HepG2 (cell line): ENCODE data around the gene RFX2. TPM values are rescaled to one million over a fixed set of nuclear protein-coding genes. Genes with fewer than 3 reads are reported as not detected.

Source experiments
- BCL3 ChIP-seq: sonication (generic); formaldehyde crosslinking; IDR thresholded peaks from 2 replicates; pipeline ENCODE4 v1.5.1; 2020; ENCODE audit warnings: mild to moderate bottlenecking, missing genetic modification reagents, moderate library complexity
- CCAR2 ChIP-seq: fragments of 200-400 bp; formaldehyde crosslinking; optimal IDR thresholded peaks from 2 replicates; pipeline ENCODE3; 2018; ENCODE audit warnings: low read depth, mild to moderate bottlenecking, low read length, moderate library complexity
- DR1 ChIP-seq: sonication (generic); formaldehyde crosslinking; IDR thresholded peaks from 2 replicates; pipeline ENCODE4 v1.8.0; 2021; ENCODE audit warnings: mild to moderate bottlenecking, missing genetic modification reagents, inconsistent platforms
- FOXA3 ChIP-seq: IDR thresholded peaks from 2 replicates; pipeline ENCODE4 v1.6.1; 2016; ENCODE audit warnings: missing genetic modification reagents, missing compliant biosample characterization
- HDAC2 ChIP-seq: sonication (generic); formaldehyde crosslinking; IDR thresholded peaks from 2 replicates; pipeline ENCODE4 v1.4.0; 2020; ENCODE audit warnings: missing genetic modification reagents
- MED8 ChIP-seq: sonication (generic); formaldehyde crosslinking; IDR thresholded peaks from 2 replicates; pipeline ENCODE4 v1.8.1; 2023; ENCODE audit warnings: mild to moderate bottlenecking, missing genetic modification reagents; ENCODE audit not compliant: insufficient replicate concordance
- NFE2 ChIP-seq: sonication (generic); formaldehyde crosslinking; IDR thresholded peaks from 2 replicates; pipeline ENCODE4 v1.4.0; 2020; ENCODE audit warnings: missing genetic modification reagents
- NFE2L1 ChIP-seq: sonication (generic); formaldehyde crosslinking; IDR thresholded peaks from 2 replicates; pipeline ENCODE4 v1.4.0; 2020; ENCODE audit warnings: missing genetic modification reagents, mild to moderate bottlenecking, borderline replicate concordance
- PCBP1 ChIP-seq: fragments of 200-400 bp; formaldehyde crosslinking; IDR thresholded peaks from 2 replicates; pipeline ENCODE4 v1.6.1; 2017; ENCODE audit warnings: mild to moderate bottlenecking, low read depth, low read length, borderline replicate concordance
- ZBTB14 ChIP-seq: sonication (generic); formaldehyde crosslinking; IDR thresholded peaks from 2 replicates; pipeline ENCODE4 v1.4.0; 2020; ENCODE audit warnings: missing genetic modification reagents
- ZNF235 ChIP-seq: sonication (generic); formaldehyde crosslinking; IDR thresholded peaks from 2 replicates; pipeline ENCODE4 v1.8.1; 2023; ENCODE audit warnings: mild to moderate bottlenecking, missing genetic modification reagents, borderline replicate concordance
- ZNF737 ChIP-seq: sonication (generic); formaldehyde crosslinking; IDR thresholded peaks from 2 replicates; pipeline ENCODE4 v1.5.0; 2020; ENCODE audit warnings: missing genetic modification reagents, mild to moderate bottlenecking, borderline replicate concordance
- polyA plus RNA-seq, 8 experiments: library from polyadenylated mRNA; depleted of rRNA in 3 of 8; stranded (reverse) in 7 of 8; unstranded in 1 of 8; fragments of >200 nt; fragmentation: Illumina TruSeq in 4 of 8; extraction: Trizol in 4 of 8; gene quantifications; 2 replicates each; pipeline versions ENCODE4 v1.2.1 to v1.2.3, GENCODE V29; 2011 to 2016; ENCODE audit warnings: low read depth in 4 of 8, missing spikeins in 1 of 8, mixed read lengths in 1 of 8; ENCODE audit not compliant: insufficient read depth in 1 of 8
- total RNA-seq, 5 experiments: library from RNA; depleted of rRNA; stranded (reverse); fragments of >200 nt; fragmentation: Illumina TruSeq; extraction: Trizol; gene quantifications; 2 replicates each; pipeline ENCODE4 v1.2.3, GENCODE V29; 2016; ENCODE audit warnings: low read depth in 1 of 5
- TF ChIP-seq, protein P1 (sequence below): sonication (generic); formaldehyde crosslinking; IDR thresholded peaks from 2 replicates; pipeline ENCODE4 v1.4.0; 2020; ENCODE audit warnings: low read depth, missing genetic modification reagents
- TF ChIP-seq, protein P2 (sequence below): sonication (generic); formaldehyde crosslinking; IDR thresholded peaks from 2 replicates; pipeline ENCODE4 v1.4.0; 2020; ENCODE audit warnings: missing genetic modification reagents, borderline replicate concordance
- TF ChIP-seq, protein P3 (sequence below): sonication (generic); formaldehyde crosslinking; IDR thresholded peaks from 2 replicates; pipeline ENCODE4 v1.9.0; 2022; ENCODE audit warnings: missing genetic modification reagents, mild to moderate bottlenecking, borderline replicate concordance

Gene RFX2
- total and polyA plus RNA-seq, 2 of the 13 experiments (the other 11 are each of a cell fraction or from before 2014, with no cell fraction given), result 2.8 to 3.3 TPM

DNA sequence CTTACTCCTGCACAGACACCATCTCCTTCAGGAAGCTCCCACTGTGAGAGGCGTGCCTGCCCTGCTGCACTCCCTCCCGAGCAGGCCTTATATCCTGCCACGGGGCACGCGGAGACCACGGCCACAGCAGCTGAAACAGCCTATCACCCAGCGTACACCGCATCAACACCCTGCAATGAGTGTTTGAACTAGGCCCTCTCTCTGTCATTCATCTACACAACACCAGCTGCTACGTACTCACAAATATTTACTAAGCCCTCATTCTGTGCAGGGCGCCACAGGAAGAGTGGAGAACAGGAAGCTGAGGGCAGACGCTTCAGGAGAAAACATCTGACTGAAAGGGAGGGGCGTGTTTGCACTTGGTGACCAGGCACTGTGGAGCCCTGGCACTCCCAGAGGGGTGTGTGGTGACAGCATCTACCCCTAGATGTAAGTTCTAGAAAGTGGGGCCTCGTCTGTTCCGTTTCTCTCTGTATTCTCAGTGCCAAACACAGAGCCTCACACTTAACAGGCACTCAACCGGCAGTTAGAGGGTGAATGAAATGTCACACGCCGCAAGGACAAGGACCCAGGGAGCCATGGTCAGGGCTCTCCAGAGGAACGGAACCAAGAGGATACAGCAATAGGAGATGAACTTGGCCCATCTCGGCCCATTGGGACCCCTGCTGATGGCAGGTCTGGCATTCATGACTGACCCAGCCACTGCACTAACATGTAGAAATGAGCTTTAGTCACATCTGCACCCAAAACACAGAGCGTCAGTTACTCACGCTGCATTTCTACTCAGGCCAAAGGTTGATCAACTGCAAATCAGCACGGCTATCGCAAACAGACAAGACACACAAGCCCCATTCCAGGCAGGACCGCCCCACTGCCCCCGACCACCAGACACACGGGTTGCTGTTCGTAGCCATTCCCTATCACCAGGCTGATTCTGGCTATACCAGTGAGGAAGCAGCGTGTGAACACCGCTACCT lies 148.0 kb downstream of the RFX2 start (continued):
- TF ChIP-seq, protein P1, sequence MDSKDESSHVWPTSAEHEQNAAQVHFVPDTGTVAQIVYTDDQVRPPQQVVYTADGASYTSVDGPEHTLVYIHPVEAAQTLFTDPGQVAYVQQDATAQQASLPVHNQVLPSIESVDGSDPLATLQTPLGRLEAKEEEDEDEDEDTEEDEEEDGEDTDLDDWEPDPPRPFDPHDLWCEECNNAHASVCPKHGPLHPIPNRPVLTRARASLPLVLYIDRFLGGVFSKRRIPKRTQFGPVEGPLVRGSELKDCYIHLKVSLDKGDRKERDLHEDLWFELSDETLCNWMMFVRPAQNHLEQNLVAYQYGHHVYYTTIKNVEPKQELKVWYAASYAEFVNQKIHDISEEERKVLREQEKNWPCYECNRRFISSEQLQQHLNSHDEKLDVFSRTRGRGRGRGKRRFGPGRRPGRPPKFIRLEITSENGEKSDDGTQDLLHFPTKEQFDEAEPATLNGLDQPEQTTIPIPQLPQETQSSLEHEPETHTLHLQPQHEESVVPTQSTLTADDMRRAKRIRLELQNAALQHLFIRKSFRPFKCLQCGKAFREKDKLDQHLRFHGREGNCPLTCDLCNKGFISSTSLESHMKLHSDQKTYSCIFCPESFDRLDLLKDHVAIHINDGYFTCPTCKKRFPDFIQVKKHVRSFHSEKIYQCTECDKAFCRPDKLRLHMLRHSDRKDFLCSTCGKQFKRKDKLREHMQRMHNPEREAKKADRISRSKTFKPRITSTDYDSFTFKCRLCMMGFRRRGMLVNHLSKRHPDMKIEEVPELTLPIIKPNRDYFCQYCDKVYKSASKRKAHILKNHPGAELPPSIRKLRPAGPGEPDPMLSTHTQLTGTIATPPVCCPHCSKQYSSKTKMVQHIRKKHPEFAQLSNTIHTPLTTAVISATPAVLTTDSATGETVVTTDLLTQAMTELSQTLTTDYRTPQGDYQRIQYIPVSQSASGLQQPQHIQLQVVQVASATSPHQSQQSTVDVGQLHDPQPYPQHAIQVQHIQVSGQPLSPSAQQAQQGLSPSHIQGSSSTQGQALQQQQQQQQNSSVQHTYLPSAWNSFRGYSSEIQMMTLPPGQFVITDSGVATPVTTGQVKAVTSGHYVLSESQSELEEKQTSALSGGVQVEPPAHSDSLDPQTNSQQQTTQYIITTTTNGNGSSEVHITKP (CRISPR knock-in tag), result peak; percentile 93
- TF ChIP-seq FOXA3 (CRISPR knock-in tag) (peak; percentile 91), DR1 (0 out of 2 replicates have a peak, but pooled peaks have one; percentile 40), ZNF235 (CRISPR knock-in tag) (0 out of 2 replicates have a peak, but pooled peaks have one; percentile 50), PCBP1 (no peak), NFE2L1 (no peak), ZNF737 (CRISPR knock-in tag) (no peak), CCAR2 (peak; percentile 17), ZBTB14 (CRISPR knock-in tag) (no peak), HDAC2 (peak; percentile 97), NFE2 (CRISPR knock-in tag) (no peak), MED8 (CRISPR knock-in tag) (peak; percentile 43), BCL3 (CRISPR knock-in tag) (peak; percentile 45)
- TF ChIP-seq, protein P2, sequence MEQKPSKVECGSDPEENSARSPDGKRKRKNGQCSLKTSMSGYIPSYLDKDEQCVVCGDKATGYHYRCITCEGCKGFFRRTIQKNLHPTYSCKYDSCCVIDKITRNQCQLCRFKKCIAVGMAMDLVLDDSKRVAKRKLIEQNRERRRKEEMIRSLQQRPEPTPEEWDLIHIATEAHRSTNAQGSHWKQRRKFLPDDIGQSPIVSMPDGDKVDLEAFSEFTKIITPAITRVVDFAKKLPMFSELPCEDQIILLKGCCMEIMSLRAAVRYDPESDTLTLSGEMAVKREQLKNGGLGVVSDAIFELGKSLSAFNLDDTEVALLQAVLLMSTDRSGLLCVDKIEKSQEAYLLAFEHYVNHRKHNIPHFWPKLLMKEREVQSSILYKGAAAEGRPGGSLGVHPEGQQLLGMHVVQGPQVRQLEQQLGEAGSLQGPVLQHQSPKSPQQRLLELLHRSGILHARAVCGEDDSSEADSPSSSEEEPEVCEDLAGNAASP (CRISPR knock-in tag), result peak; percentile 43; the same call in 1 of the 2 replicates
- TF ChIP-seq, protein P3, sequence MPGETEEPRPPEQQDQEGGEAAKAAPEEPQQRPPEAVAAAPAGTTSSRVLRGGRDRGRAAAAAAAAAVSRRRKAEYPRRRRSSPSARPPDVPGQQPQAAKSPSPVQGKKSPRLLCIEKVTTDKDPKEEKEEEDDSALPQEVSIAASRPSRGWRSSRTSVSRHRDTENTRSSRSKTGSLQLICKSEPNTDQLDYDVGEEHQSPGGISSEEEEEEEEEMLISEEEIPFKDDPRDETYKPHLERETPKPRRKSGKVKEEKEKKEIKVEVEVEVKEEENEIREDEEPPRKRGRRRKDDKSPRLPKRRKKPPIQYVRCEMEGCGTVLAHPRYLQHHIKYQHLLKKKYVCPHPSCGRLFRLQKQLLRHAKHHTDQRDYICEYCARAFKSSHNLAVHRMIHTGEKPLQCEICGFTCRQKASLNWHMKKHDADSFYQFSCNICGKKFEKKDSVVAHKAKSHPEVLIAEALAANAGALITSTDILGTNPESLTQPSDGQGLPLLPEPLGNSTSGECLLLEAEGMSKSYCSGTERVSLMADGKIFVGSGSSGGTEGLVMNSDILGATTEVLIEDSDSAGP (CRISPR knock-in tag), result peak; percentile 72
